Large intestine (tissue), 12 donors: ENCODE measurements around the gene PRR15. TPM values are rescaled to one million over a fixed set of nuclear protein-coding genes. Genes with fewer than 3 reads are reported as not detected.
"Not testable (repeated sequence)": the region's sequence is repeated elsewhere in the genome, so short reads cannot be mapped to it uniquely, and the experiment has no call there.

Experiments
- DNase-seq, 2 donors: peaks; one replicate each; pipeline versions ENCODE4 v3.0.0 to v3.0.0-alpha.2; 2013
- H3K27ac ChIP-seq: one replicate; pipeline ENCODE4 v1.5.1; 2013; ENCODE audit warnings: low read length
- H3K27me3 ChIP-seq: 2 replicates; pipeline ENCODE4 v1.6.1; 2013; ENCODE audit warnings: low read length; ENCODE audit not compliant: control insufficient read depth, insufficient read depth
- H3K36me3 ChIP-seq: 2 replicates; pipeline ENCODE4 v1.6.1; 2013; ENCODE audit warnings: low read length; ENCODE audit not compliant: control insufficient read depth, insufficient read depth
- H3K4me1 ChIP-seq: one replicate; pipeline ENCODE4 v1.6.1; 2013; ENCODE audit warnings: low read length; ENCODE audit not compliant: control insufficient read depth, insufficient read depth
- H3K4me3 ChIP-seq: one replicate; pipeline ENCODE4 v1.5.1; 2013; ENCODE audit warnings: low read length
- H3K9me3 ChIP-seq: one replicate; pipeline ENCODE4 v1.6.1; 2013; ENCODE audit warnings: mild to moderate bottlenecking, low read depth, low read length, moderate library complexity; ENCODE audit not compliant: control insufficient read depth
- WGBS: methylation state at CpG from one replicate; pipeline ENCODE4 v1.1.5; 2013; ENCODE audit warnings: low lambda C conversion rate; ENCODE audit not compliant: insufficient coverage; 5-methylcytosine and 5-hydroxymethylcytosine counted together
- long read RNA-seq, 11 donors: transcript quantifications; one replicate each; lab custom pipeline, GENCODE V29; 2026
- polyA plus RNA-seq: library from polyadenylated mRNA; unstranded; fragments of 120-200 nt; gene quantifications from one replicate; pipeline ENCODE4 v1.2.1, GENCODE V29; 2013

PRR15 gene, protein sequence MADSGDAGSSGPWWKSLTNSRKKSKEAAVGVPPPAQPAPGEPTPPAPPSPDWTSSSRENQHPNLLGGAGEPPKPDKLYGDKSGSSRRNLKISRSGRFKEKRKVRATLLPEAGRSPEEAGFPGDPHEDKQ
- polyA plus RNA-seq = 70.8 TPM
- long read RNA-seq, donor 1, transcript PRR15-201 (2 exons, 1,678 nt) = major isoform, 20 of 21 reads
- long read RNA-seq, donor 1, partial matches to known transcripts = 0 of 21 reads
- long read RNA-seq, donor 1, other reads (novel, unspliced or antisense) = 0 of 21 reads
- long read RNA-seq, donor 2, transcript PRR15-201 (2 exons, 1,678 nt) = major isoform, 53 of 70 reads
- long read RNA-seq, donor 2, partial matches to known transcripts = 0 of 70 reads
- long read RNA-seq, donor 2, other reads (novel, unspliced or antisense) = 14 of 70 reads
- long read RNA-seq, donor 3, transcript PRR15-201 (2 exons, 1,678 nt) = major isoform, 36 of 54 reads
- long read RNA-seq, donor 3, partial matches to known transcripts = 14 of 54 reads
- long read RNA-seq, donor 3, other reads (novel, unspliced or antisense) = 0 of 54 reads
- long read RNA-seq, donor 4, partial matches to known transcripts = 0 of 4 reads
- long read RNA-seq, donor 4, other reads (novel, unspliced or antisense) = 0 of 4 reads
- long read RNA-seq, donor 5, transcript PRR15-201 (2 exons, 1,678 nt) = major isoform, 10 of 11 reads
- long read RNA-seq, donor 5, partial matches to known transcripts = 0 of 11 reads
- long read RNA-seq, donor 5, other reads (novel, unspliced or antisense) = 0 of 11 reads
- long read RNA-seq, donor 6, transcript PRR15-201 (2 exons, 1,678 nt) = major isoform, 49 of 100 reads
- long read RNA-seq, donor 6, transcript PRR15-202 (2 exons, 503 nt) = minor isoform, 8 of 100 reads
- long read RNA-seq, donor 6, partial matches to known transcripts = 33 of 100 reads
- long read RNA-seq, donor 6, other reads (novel, unspliced or antisense) = 10 of 100 reads
- long read RNA-seq, donor 7, transcript PRR15-201 (2 exons, 1,678 nt) = major isoform, 5 of 6 reads
- long read RNA-seq, donor 7, partial matches to known transcripts = 0 of 6 reads
- long read RNA-seq, donor 7, other reads (novel, unspliced or antisense) = 0 of 6 reads
- long read RNA-seq, donor 8, transcript PRR15-201 (2 exons, 1,678 nt) = major isoform, 32 of 42 reads
- long read RNA-seq, donor 8, partial matches to known transcripts = 6 of 42 reads
- long read RNA-seq, donor 8, other reads (novel, unspliced or antisense) = 0 of 42 reads
- long read RNA-seq, donor 9, transcript PRR15-201 (2 exons, 1,678 nt) = major isoform, 26 of 51 reads
- long read RNA-seq, donor 9, partial matches to known transcripts = 23 of 51 reads
- long read RNA-seq, donor 9, other reads (novel, unspliced or antisense) = 0 of 51 reads
- long read RNA-seq, donor 10, transcript PRR15-201 (2 exons, 1,678 nt) = major isoform, 22 of 24 reads
- long read RNA-seq, donor 10, partial matches to known transcripts = 0 of 24 reads
- long read RNA-seq, donor 10, other reads (novel, unspliced or antisense) = 0 of 24 reads
- long read RNA-seq, donor 11, transcript PRR15-202 (2 exons, 503 nt) = minor isoform, 5 of 18 reads
- long read RNA-seq, donor 11, transcript PRR15-201 (2 exons, 1,678 nt) = major isoform, 13 of 18 reads
- long read RNA-seq, donor 11, partial matches to known transcripts = 0 of 18 reads
- long read RNA-seq, donor 11, other reads (novel, unspliced or antisense) = 0 of 18 reads

DNA sequence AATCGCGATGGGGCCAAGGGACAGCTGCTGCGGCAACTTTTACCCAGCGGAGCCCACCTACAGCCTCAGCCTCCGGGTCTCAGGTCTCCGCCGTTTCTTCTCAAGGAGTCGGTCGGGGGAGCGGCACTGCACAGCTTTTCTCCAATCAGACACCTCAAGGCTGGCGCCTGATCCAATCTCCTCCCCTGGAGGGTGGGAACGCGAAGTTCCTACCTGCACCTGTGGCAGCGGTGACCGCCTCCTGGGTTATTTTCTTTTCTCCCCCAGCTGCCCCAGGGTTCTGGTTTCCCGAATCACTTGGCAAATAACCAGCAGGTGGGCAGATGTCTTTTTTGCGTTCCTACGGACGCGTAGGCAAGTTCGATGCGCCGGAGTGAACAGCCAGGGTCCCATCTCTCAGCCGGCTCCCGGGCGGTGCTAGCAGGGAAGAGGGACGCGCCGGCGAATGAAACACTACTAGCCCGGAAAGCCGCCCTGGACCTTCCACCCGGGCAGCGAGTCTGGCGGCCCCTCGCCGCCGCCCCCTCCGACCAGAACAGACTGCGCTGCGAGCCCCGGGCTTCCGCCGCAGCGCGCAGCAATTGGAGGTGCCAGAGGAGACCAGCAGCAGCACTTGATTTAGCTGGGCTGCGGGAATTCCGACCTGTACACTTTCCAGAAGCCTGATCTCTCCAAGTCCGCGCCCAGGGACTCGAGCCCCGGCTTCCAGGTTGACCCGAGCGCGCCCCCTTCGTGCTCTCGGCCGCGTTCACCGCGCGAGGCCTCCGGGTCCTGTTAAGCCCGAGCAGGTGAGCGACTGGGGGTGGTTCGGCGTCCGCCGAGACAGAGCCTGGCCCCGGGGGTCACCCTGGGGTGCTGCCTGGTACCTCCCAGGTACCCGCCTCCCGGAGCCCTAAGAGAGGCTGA, at the start of gene PRR15:
Gene PRR15 (plus strand): TSS at position 246 of the 906 bp plus-strand sequence. CDS start 2,495 bp downstream, outside the sequence.
- Histone ChIP-seq H3K27me3 (peaks cover 45% of the 10 kb centered on the region), H3K4me3 (peak within 1 kb of the TSS; percentile 89), H3K9me3 (peaks cover 3% of the 10 kb centered on the region), H3K4me1 (peaks cover 7% of the 10 kb centered on the region), H3K27ac (peak within 1 kb of the TSS; percentile 99), H3K36me3 (peaks cover 5% of the 10 kb centered on the region)
- peak; percentile 94 to 97 for DNase-seq
- no CpG with 5 or more reads among the region's 72 CpGs for WGBS

DNA sequence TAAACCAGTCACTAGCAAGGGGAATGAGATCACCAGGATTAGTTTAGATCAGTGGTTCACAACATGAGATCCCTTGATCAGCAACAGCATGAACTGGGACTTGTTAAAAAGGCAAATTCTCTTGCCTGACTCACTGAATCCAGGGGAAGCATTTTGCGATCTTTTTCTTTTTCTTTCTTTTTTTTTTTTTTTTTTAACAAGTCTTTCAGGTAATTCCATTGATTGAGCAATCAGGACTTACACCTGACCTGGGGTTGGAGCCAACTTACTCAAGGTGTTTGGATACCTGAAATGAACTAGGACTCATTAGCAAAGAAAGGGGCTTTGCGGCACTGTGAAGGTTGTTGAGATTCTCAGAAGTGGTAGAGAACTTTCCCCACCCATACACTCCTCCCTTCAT, 47.1 kb upstream of the PRR15 start:
- Histone ChIP-seq H3K4me1 (peaks cover 8% of the 10 kb centered on the region), H3K36me3 (peaks cover 18% of the 10 kb centered on the region), H3K27ac (no peak overlapping the region), H3K4me3 (no peak overlapping the region), H3K27me3 (no peaks in the 10 kb centered on the region), H3K9me3 (no peaks in the 10 kb centered on the region)
- peak; percentile 31 to 51 for DNase-seq
- 40% methylated on average over 1 of the region's 2 CpGs for WGBS

DNA sequence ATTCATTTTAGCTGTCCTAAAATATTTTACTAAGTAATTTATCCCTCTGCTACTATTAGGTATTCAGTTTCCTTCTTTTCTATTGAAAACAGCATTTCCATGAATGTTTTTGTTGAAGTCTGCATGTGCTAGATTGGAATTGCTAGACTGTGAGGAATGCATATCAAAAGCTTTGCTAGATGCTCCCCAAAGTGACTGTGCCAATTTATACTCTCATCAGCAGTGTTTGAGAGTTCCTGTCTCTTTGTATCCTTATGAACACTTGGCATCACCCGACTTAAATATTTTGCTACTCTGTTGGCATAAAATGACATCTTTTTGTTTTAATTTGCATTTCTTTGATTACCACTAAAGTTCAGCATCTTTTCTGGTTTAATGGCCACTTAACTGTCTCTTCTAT, 45.0 kb upstream of the PRR15 start:
- Histone ChIP-seq H3K36me3 (peaks cover 9% of the 10 kb centered on the region), H3K9me3 (peaks cover 5% of the 10 kb centered on the region), H3K27me3 (no peaks in the 10 kb centered on the region), H3K4me1 (peaks cover 8% of the 10 kb centered on the region), H3K4me3 (no peak overlapping the region), H3K27ac (no peak overlapping the region)
- no peak for DNase-seq
- 86% methylated on average over 1 of the region's 1 CpG for WGBS

DNA sequence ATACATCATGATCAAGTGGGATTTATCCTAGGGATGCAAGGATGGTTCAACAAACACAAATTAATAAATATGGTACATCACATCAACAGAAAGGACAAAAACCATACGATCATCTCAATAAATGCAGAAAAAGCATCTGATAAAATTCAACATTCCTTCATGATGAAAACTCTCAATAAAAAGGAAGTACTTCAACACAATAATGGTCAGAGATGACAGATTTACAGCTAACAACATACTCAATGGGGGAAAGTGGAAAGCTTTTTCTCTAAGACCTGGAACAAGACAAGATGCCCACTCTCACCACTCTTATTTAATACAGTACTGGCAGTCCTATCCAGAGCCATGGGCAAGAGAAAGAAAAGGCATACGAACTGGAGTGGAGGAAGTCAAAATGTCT, 39.9 kb upstream of the PRR15 start:
- H3K4me3 ChIP-seq = no peak overlapping the region
- no peaks in the 10 kb centered on the region for H3K27me3 ChIP-seq
- no CpG with 5 or more reads among the region's 2 CpGs for WGBS
- no peaks in the 10 kb centered on the region for H3K4me1 ChIP-seq
- peaks cover 5% of the 10 kb centered on the region for H3K9me3 ChIP-seq
- no peak for DNase-seq
- H3K27ac ChIP-seq = no peak overlapping the region
- no peaks in the 10 kb centered on the region for H3K36me3 ChIP-seq

DNA sequence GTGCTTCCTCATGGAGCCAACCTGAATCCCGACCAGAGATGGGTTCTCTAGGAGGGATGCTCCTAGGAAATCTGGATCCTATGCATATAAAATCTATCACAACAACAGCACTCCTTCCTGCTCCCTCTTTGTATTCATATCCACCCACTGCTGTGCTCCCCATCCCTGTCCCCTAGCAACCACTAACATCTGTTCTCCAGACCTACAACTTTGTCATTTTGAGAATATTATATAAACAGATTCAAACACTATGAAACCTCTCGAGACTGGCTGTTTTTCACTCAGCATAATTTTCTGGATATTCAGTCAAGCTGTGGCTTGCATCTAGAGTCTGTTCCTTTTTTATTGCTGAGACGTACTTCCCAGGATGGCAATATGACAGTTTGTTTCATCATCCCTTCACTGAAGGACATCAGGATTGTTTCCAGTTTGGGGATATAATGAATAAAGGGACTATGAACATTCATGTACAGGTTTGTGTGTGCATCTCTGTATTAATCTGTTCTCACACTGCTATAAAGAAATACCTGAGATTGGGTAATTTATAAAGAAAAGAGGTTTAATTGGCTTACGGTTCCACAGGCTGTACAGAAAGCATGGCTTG, 36.0 kb upstream of the PRR15 start:
- Histone ChIP-seq H3K4me1 (no peaks in the 10 kb centered on the region), H3K27me3 (no peaks in the 10 kb centered on the region), H3K27ac (no peak overlapping the region), H3K4me3 (no peak overlapping the region), H3K9me3 (no peaks in the 10 kb centered on the region), H3K36me3 (no peaks in the 10 kb centered on the region)
- DNase-seq = no peak
- 89% methylated on average over 2 of the region's 4 CpGs for WGBS

DNA sequence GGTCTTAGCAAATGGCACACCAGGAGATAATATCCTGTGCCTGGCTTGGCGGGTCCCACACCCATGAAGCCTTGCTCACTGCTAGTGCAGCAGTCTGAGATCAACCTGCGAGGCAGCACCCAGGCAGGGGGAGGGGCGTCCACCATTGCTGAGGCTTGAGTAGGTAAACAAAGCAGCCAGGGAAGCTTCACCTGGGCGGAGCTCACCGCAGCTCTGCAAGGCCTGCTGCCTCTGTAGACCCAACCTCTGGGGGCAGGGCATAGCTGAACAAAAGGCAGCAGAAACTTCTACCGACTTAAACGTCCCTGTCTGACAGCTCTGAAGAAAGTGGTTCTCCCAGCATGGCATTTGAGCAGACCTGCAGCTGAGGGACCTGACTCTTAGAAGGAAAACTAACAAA, 35.1 kb upstream of the PRR15 start:
- not testable (repeated sequence) for H3K36me3 ChIP-seq, DNase-seq, H3K4me1 ChIP-seq, H3K27ac ChIP-seq, H3K9me3 ChIP-seq, H3K27me3 ChIP-seq, H3K4me3 ChIP-seq
- WGBS = no CpG with 5 or more reads among the region's 7 CpGs

DNA sequence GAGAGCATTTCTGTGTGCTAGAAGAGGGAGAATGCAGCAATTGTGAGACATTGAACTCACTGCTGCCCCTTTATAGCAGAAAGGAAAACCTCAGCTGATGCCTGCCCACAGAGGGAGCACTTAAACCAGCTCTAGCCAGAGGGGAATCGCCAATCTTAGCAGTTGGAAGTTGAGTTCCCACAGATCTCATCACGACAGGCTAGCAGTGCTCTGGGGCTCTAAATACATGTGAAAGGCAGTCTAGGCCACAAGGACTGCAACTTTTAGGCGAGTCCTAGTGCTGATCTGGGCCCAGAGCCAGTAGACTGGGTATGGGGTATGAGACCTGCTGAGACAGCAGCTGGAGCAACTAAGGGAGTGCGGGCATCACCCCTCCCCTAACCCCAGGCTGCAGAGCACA, 25.2 kb upstream of the PRR15 start:
- Histone ChIP-seq H3K4me1 (no peaks in the 10 kb centered on the region), H3K9me3 (no peaks in the 10 kb centered on the region), H3K27me3 (no peaks in the 10 kb centered on the region), H3K27ac (no peak overlapping the region), H3K4me3 (no peak overlapping the region), H3K36me3 (no peaks in the 10 kb centered on the region)
- WGBS = no CpG with 5 or more reads among the region's 4 CpGs
- no peak for DNase-seq

DNA sequence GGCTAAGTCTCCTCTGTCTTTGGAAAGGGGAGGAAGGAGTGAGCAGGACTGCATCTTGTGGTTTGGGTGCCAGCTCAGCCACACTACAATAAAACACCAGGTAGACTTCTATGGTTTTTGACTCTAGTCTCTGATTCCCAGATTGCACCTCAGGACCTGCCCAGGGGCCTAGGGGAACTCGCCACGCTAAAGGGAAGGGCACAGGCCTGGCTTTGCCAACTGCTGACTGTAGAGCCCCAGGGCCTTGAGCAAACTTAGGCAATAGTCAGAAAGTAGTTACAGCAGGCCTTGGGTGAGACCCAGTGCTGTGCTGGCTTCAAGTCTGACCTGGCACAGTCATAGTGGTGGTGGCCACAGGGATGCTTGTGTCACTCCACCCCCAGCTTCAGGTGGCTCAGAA, 24.2 kb upstream of the PRR15 start:
- H3K4me3 ChIP-seq = no peak overlapping the region
- peaks cover 3% of the 10 kb centered on the region for H3K9me3 ChIP-seq
- DNase-seq = no peak
- no peaks in the 10 kb centered on the region for H3K4me1 ChIP-seq
- WGBS = no CpG with 5 or more reads among the region's 2 CpGs
- no peaks in the 10 kb centered on the region for H3K36me3 ChIP-seq
- no peak overlapping the region for H3K27ac ChIP-seq
- H3K27me3 ChIP-seq = no peaks in the 10 kb centered on the region
